ENCODE measurements around the gene PRPS1L1.

GRCh38 chr7:18003286-18003994 is 24.2 kb downstream of the PRPS1L1 start:
- TF ChIP-seq SUZ12 (IDR thresholded peaks at IDR 0.05; ENCODE audit: extremely low read depth, insufficient read depth, insufficient read length) = no peak
- TF ChIP-seq YY1 (IDR thresholded peaks at IDR 0.05; ENCODE audit: insufficient read depth, insufficient read length) = no peak
